ENCODE results near the gene MRPL22. TPM values are rescaled to one million over a fixed set of nuclear protein-coding genes. Genes with fewer than 3 reads are reported as not detected.
"Not testable (repeated sequence)": the region's sequence is repeated elsewhere in the genome, so short reads cannot be mapped to it uniquely, and the experiment has no call there.

The MRPL22 gene
- total RNA-seq (2014; rRNA removed; shearing (Covaris generic)), result 24.1 and 31.5 TPM in 2 replicates

GRCh38 chr5:154940772-154941620 lies at the start of gene MRPL22:
TSS of gene MRPL22 (plus strand) at chr5:154941073. CDS start at chr5:154941111, 38 bp downstream.
- DNase-seq (ENCODE audit: low spot score), result peak; percentile 96

DNA sequence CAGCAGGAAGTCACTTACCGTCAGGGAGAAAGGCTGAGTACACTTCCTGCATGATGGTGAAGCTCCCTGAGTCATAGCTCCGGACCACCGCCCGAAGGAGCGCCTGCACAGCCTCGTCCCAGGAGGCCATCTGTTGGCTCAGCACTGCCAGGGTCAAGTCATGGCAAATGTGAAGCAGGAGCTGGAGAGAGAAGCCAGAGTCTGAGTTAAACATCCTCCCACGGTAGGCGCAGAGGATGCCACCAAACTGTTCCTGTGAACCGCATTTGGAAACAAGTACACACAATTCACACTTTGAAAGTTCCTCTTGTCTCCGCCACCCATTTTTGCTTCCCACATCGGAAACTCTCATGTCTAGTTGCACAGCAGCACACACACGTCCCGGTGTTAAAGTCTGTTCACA lies 48.5 kb upstream of the MRPL22 start:
- no peak for DNase-seq (ENCODE audit: low spot score)

GRCh38 chr5:154893381-154893780 lies 47.5 kb upstream of the MRPL22 start:
- no peak for DNase-seq (ENCODE audit: low spot score)

GRCh38 chr5:154895606-154896561 lies 45.0 kb upstream of the MRPL22 start:
- DNase-seq (ENCODE audit: low spot score), result no peak

- no peak for DNase-seq (ENCODE audit: low spot score)
Measured at GRCh38 chr5:154896562-154897165, 44.2 kb upstream of the MRPL22 start.

GRCh38 chr5:154898210-154898609 lies 42.7 kb upstream of the MRPL22 start:
- no peak for DNase-seq (ENCODE audit: low spot score)

DNA sequence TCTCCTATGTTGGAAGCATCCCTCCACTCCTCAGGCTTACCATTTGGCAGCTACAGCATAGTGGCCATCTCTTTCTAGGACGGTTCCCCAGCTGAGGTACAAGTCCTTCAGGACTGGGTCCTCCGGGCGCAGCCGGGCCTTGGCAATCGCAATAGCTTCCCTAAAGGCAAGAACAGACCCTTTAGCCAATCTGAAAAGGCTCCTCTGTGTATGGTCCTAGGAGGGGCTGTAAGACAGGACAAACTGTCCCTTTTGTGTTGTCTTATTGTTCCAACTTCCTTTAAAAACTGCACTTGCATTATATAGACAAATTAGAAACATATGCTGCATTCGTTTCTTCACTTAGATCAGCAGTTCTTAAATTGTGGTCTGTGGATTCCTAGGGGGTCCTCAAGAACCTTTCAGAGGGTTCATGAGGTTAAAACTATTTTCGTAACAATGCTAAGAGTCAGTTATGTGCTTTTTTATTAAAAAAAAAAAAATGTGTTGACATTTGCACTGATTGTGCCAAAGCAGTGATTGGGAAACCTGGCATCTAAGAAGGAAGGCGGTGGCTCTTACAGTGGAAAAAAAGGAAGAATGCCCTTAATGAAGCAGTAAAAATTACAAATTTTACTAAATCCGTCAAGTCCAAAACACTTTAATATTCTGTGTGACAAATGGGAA lies 41.6 kb upstream of the MRPL22 start:
- no peak for DNase-seq (ENCODE audit: low spot score)

DNA sequence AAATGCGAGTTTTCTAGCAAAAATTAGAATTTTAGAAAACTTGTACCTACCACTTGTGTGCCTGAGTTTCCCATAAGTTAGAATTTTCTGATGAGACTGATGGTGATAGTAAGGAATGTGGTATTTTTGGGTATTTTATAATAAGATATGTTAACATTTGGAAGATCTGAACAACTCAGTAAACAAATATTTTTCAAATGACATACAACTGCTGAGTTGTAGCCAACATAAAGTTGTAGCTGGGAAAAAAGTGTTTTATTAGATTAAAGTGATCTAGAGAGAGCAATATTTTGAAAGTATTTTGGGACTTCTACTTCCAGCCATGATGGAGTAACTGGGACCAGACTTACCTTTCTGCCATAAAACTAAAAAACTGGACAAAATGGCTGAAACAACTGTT lies 40.8 kb upstream of the MRPL22 start:
- DNase-seq (ENCODE audit: low spot score), result no peak

DNA sequence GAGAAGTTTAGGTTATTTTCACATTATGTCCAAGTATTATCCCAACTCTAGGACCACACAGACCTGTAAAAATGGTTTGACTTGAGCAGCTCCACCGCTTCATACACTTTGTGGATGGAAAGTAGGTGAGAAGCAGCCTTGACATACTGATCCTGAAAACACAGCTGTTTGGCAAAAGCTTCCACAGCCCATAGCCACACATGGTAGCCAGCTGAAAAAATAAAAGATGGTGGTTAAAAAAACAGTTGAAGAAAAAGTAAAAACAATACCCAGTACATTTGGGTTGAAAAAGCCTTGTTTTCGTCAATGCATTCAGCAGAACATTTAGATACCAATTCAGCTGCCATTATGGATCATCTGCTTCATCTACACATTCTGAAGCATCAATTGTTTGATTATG lies 39.6 kb upstream of the MRPL22 start:
- no peak for DNase-seq (ENCODE audit: low spot score)

GRCh38 chr5:154901913-154902312 lies 39.0 kb upstream of the MRPL22 start:
- DNase-seq (ENCODE audit: low spot score), result no peak

- not testable (repeated sequence) for DNase-seq (ENCODE audit: low spot score)
Measured at GRCh38 chr5:154905601-154906000, 35.3 kb upstream of the MRPL22 start.

DNA sequence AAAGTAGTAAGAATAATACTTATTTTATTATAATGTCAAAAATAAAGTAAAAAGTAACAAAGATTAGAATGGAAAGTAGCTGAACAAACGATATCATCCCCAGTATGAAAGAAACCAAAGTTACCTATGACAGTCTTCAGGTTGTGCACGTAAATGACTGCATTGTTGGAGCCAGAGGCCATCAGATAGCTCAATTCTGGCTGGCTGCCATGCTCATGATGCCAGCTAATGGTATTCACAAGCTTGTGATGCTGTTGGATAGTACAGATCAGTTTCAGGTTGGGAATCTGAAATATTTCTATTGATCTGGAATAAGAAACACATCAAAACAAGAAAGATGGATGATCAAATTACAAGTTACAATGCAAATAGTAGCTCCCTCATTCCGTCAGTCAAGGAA lies 24.0 kb upstream of the MRPL22 start:
- no peak for DNase-seq (ENCODE audit: low spot score)

- no peak for DNase-seq (ENCODE audit: low spot score)
Measured at GRCh38 chr5:154917757-154918156, 23.1 kb upstream of the MRPL22 start.

GRCh38 chr5:154923441-154924430 lies 17.1 kb upstream of the MRPL22 start:
- DNase-seq (ENCODE audit: low spot score), result no peak

DNA sequence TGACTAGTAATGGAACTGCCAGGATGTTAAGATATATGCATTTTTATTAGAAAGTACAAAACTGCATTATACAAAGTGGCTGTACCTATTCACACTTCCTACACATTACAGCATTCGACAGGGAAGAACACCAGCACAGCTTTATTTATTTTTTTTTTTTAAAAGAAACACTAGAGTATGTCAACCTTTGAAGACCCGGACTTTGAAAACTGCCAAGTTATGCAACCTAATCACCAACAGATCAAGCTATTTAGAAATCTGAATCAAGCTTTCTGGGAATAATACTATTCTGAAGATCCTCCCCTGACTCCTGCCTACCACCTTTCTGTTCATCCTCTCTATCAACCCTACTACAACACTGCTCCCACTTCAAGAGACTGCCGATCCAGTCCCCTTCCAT lies 7.3 kb upstream of the MRPL22 start:
- no peak for DNase-seq (ENCODE audit: low spot score)

GRCh38 chr5:154934881-154935280 lies 6.0 kb upstream of the MRPL22 start:
- DNase-seq (ENCODE audit: low spot score), result no peak

- no peak for DNase-seq (ENCODE audit: low spot score)
Measured at GRCh38 chr5:154937186-154937717, 3.6 kb upstream of the MRPL22 start.

GRCh38 chr5:154937718-154938466 lies 3.0 kb upstream of the MRPL22 start, which contains the start of gene GEMIN5:
TSS of gene GEMIN5 (minus strand) at chr5:154938211. CDS start at chr5:154938133, 78 bp downstream.
- peak; percentile 94 for DNase-seq (ENCODE audit: low spot score)

DNA sequence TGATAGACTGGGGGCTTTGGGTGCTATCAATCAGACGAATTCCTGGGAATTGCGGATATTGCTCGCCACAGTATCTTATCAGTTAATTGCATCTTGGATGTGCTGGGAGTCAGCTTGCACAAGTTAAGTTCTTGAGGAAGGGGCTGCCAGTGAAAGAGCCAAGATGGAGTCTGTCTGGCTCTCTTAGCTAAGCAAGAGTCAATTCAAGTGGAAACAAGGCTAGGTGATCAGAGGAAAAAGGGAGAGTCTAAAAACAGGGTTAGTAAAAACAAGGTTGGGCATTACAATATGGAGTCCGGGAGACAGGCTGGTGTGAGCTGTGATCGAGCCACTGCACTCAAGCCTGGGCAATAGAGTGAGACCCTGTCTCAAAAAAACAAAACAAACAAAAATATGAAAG lies 1.5 kb upstream of the MRPL22 start:
- not testable (repeated sequence) for DNase-seq (ENCODE audit: low spot score)
